ENCODE data around the gene FOXD2.

FOXD2 gene

DNA sequence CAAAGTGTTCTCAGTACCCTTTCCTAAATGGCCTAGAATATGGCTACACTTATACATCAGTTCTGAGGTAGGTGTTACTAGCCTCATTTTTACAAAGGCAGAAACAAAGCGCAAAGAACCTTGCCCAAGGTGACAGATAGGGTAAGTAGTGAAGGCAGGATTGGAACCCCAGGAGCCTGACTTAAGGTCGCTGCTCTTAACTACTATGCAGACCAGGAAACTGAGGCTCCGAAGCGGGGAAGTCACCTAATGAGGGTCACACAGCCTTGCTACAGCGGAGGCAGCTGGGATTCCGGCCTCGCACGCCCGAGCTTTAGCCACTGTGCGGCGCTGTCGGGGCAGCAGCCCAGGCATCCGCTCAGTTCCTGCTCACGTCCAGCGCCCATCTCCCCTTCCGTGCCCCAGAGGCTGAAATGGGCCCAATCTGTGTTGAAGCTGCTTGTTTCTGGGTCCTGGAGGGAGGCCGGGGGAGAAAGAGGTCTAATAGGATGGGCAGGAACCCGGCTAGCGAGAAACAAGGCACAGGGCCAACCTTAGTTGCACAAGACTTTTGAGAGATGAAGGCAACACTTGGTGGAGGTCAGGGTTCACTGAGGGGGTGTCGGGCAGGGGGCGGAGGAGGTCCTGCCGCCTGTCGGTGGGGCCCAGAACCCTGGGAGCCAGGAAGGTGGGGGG lies 1.4 kb upstream of the FOXD2 start:
- no peaks in the 10 kb centered on the region for H3K36me3 ChIP-seq (ENCODE audit: insufficient read depth, low read length)
- peak overlapping the region; percentile 91 for H3K9ac ChIP-seq (ENCODE audit: low read depth, low read length, poor library complexity, severe bottlenecking)
- H3K4me1 ChIP-seq (ENCODE audit: insufficient read depth, low read length, poor library complexity, severe bottlenecking) = peaks cover 33% of the 10 kb centered on the region
- no peaks in the 10 kb centered on the region for H3K9me2 ChIP-seq (replicated peaks; ENCODE audit: low read depth, low read length)
- TF ChIP-seq EZH2phosphoT487 (IDR thresholded peaks at IDR 0.05; ENCODE audit: borderline replicate concordance) = no peak
- TF ChIP-seq, protein P1, sequence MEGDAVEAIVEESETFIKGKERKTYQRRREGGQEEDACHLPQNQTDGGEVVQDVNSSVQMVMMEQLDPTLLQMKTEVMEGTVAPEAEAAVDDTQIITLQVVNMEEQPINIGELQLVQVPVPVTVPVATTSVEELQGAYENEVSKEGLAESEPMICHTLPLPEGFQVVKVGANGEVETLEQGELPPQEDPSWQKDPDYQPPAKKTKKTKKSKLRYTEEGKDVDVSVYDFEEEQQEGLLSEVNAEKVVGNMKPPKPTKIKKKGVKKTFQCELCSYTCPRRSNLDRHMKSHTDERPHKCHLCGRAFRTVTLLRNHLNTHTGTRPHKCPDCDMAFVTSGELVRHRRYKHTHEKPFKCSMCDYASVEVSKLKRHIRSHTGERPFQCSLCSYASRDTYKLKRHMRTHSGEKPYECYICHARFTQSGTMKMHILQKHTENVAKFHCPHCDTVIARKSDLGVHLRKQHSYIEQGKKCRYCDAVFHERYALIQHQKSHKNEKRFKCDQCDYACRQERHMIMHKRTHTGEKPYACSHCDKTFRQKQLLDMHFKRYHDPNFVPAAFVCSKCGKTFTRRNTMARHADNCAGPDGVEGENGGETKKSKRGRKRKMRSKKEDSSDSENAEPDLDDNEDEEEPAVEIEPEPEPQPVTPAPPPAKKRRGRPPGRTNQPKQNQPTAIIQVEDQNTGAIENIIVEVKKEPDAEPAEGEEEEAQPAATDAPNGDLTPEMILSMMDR (conservative IDR thresholded peaks at IDR 0.05; ENCODE audit: low read length) = peak; percentile 89
- H4K20me1 ChIP-seq (ENCODE audit: insufficient read depth, low read length, poor library complexity, severe bottlenecking) = peaks cover 20% of the 10 kb centered on the region
- peaks cover 51% of the 10 kb centered on the region for H3K79me2 ChIP-seq (ENCODE audit: insufficient read depth, low read length)
- H3K9me3 ChIP-seq (ENCODE audit: insufficient read depth, low read depth, low read length) = no peaks in the 10 kb centered on the region
- peak overlapping the region; percentile 98 for H3K4me3 ChIP-seq (ENCODE audit: low read length, poor library complexity, severe bottlenecking)
- peaks cover 6% of the 10 kb centered on the region for H3K27me3 ChIP-seq (ENCODE audit: insufficient read depth, low read length, poor library complexity, severe bottlenecking)
- H3F3A ChIP-seq (ENCODE audit: low read depth) = no peaks in the 10 kb centered on the region
- H3K4me2 ChIP-seq (ENCODE audit: low read depth, low read length, poor library complexity, severe bottlenecking) = peak overlapping the region; percentile 96
- peak overlapping the region; percentile 93 for H2AFZ ChIP-seq (ENCODE audit: low read length)

DNA sequence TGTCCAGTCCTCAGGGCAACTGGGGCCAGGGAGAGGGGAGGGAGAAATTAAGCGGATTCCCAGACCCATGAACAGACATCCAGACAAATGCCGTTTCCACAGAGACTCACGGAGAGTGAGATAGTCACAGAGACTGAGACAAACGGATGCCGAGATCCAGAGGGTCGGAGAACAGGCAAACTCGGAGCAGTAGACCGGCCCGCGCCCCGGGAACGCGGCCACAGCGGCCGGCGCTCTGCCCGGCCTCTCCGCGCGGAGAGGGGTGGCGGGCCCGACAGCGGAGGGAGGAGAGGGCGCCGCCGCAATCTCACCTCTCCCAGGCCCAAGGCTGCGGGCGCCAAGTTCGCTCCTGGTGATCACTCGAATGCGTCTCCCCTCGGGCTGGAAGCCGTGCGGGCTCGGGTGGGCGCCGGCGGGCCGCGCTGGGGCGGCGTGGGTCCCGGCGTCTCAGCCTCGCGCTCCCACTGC lies 831 bp upstream of the FOXD2 start:
- Histone ChIP-seq H3K9me2 (replicated peaks; ENCODE audit: low read depth, low read length) (no peaks in the 10 kb centered on the region), H3K79me2 (ENCODE audit: insufficient read depth, low read length) (peaks cover 45% of the 10 kb centered on the region), H3K27me3 (ENCODE audit: insufficient read depth, low read length, poor library complexity, severe bottlenecking) (peaks cover 6% of the 10 kb centered on the region), H3K4me2 (ENCODE audit: low read depth, low read length, poor library complexity, severe bottlenecking) (peak overlapping the region; percentile 96), H3F3A (ENCODE audit: low read depth) (no peaks in the 10 kb centered on the region), H3K9ac (ENCODE audit: low read depth, low read length, poor library complexity, severe bottlenecking) (peak overlapping the region; percentile 91), H3K4me1 (ENCODE audit: insufficient read depth, low read length, poor library complexity, severe bottlenecking) (peaks cover 28% of the 10 kb centered on the region), H2AFZ (ENCODE audit: low read length) (peak overlapping the region; percentile 93), H3K9me3 (ENCODE audit: insufficient read depth, low read depth, low read length) (no peaks in the 10 kb centered on the region), H4K20me1 (ENCODE audit: insufficient read depth, low read length, poor library complexity, severe bottlenecking) (peaks cover 15% of the 10 kb centered on the region), H3K4me3 (ENCODE audit: low read length, poor library complexity, severe bottlenecking) (peak overlapping the region; percentile 98), H3K36me3 (ENCODE audit: insufficient read depth, low read length) (no peaks in the 10 kb centered on the region)
- no peak for TF ChIP-seq EZH2phosphoT487 (IDR thresholded peaks at IDR 0.05; ENCODE audit: borderline replicate concordance)
- TF ChIP-seq, protein P1 (conservative IDR thresholded peaks at IDR 0.05; ENCODE audit: low read length) = no peak

DNA sequence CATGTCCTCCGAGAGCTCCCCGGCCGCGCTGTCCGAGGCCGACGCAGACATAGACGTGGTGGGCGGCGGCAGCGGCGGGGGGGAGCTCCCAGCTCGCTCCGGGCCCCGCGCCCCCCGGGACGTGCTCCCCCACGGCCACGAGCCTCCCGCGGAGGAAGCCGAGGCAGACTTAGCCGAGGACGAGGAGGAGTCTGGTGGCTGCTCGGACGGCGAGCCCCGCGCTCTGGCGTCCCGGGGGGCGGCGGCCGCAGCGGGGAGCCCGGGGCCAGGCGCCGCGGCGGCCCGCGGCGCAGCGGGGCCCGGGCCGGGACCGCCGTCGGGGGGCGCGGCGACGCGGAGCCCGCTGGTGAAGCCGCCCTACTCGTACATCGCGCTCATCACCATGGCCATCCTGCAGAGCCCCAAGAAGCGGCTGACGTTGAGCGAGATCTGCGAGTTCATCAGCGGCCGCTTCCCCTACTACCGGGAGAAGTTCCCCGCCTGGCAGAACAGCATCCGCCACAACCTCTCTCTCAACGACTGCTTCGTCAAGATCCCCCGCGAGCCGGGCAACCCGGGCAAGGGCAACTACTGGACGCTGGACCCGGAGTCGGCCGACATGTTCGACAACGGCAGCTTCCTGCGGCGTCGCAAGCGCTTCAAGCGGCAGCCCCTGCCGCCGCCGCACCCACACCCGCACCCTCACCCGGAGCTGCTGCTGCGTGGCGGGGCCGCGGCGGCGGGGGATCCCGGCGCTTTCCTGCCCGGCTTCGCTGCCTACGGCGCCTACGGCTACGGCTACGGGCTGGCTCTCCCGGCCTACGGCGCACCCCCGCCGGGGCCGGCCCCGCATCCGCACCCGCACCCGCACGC lies 547 bp downstream of the FOXD2 start:
- H3K27me3 ChIP-seq (ENCODE audit: insufficient read depth, low read length, poor library complexity, severe bottlenecking) = peaks cover 6% of the 10 kb centered on the region
- H3K36me3 ChIP-seq (ENCODE audit: insufficient read depth, low read length) = no peaks in the 10 kb centered on the region
- TF ChIP-seq EZH2phosphoT487 (IDR thresholded peaks at IDR 0.05; ENCODE audit: borderline replicate concordance) = no peak
- TF ChIP-seq, protein P1 (conservative IDR thresholded peaks at IDR 0.05; ENCODE audit: low read length) = no peak
- H3K79me2 ChIP-seq (ENCODE audit: insufficient read depth, low read length) = peaks cover 36% of the 10 kb centered on the region
- H3K4me1 ChIP-seq (ENCODE audit: insufficient read depth, low read length, poor library complexity, severe bottlenecking) = peaks cover 16% of the 10 kb centered on the region
- peak overlapping the region; percentile 97 for H2AFZ ChIP-seq (ENCODE audit: low read length)
- peak overlapping the region; percentile 91 for H3K9ac ChIP-seq (ENCODE audit: low read depth, low read length, poor library complexity, severe bottlenecking)
- peaks cover 11% of the 10 kb centered on the region for H4K20me1 ChIP-seq (ENCODE audit: insufficient read depth, low read length, poor library complexity, severe bottlenecking)
- no peaks in the 10 kb centered on the region for H3F3A ChIP-seq (ENCODE audit: low read depth)
- H3K9me2 ChIP-seq (replicated peaks; ENCODE audit: low read depth, low read length) = no peaks in the 10 kb centered on the region
- peak overlapping the region; percentile 96 for H3K4me2 ChIP-seq (ENCODE audit: low read depth, low read length, poor library complexity, severe bottlenecking)
- H3K4me3 ChIP-seq (ENCODE audit: low read length, poor library complexity, severe bottlenecking) = peak overlapping the region; percentile 98
- H3K9me3 ChIP-seq (ENCODE audit: insufficient read depth, low read depth, low read length) = no peaks in the 10 kb centered on the region
